ENCODE results near the gene UFD1. TPM values are rescaled to one million over a fixed set of nuclear protein-coding genes. Genes with fewer than 3 reads are reported as not detected.

UFD1 gene
- total and polyA plus RNA-seq, 9 of the 15 experiments (the other 6 are each of a cell fraction or from before 2014, with no cell fraction given): 238 to 645 (median 363) TPM

DNA sequence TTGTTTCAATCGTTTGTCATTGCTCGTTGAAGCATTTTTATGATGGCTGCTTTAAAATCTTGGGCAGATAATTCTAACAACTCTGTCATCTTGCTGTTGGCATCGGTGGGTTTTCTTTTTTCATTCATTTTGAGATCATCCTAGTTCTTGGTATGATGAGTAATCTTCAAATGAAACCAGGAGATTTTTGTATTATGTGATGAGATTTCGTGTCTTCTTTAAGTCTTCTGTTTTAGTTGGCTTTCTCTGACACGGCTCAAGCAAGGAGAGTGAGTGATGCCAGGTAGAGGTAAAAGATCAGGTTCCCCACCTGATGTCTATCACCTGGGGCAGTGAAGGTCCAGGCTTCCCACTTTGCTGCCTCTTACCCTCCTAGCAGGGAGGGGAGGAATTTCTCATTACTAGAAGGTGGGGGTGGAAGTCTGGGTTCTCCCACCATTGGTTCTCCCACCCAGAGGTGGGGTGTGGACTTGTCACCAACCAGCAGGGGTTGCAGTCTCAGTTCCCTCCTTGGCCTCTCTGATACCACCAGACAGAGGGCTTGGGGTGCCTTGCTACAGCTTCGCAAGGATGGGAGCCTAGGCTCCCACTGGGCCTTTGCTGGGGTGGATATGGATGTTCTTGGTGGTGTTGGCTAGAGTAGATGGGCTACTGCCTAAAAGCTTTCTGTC lies 13.6 kb upstream of the UFD1 start:
- in situ Hi-C loops (cut with MboI) (no loop called here), intact Hi-C loops (cut with micrococcal nuclease) (no loop called here)
- H3K27ac ChIP-seq (ENCODE audit: extremely low read depth, low read depth, low read length): no peak overlapping the region
- no peaks in the 10 kb centered on the region for H3K9me3 ChIP-seq (replicated peaks; ENCODE audit: control insufficient read depth, insufficient read depth, low read depth, low read length)
- no peaks in the 10 kb centered on the region for H3K9me1 ChIP-seq (ENCODE audit: control insufficient read depth, insufficient read depth, low read length)
- ChIA-PET POLR2A (interaction anchor here (0.6 to 7.8 kb wide), 4 partner anchors 9 to 310 kb away, joined by 3 to 95 read pairs (median 28); partner anchors contain the start of genes CDC45 and UFD1), CTCF (ENCODE audit: low intra/inter-chr PET ratio) (interaction anchor here (0.5 kb wide), 1 partner anchor 37 kb away, joined by 3 read pairs; no protein-coding TSS in a partner anchor)
- H3K4me1 ChIP-seq (replicated peaks in 1 of 2; ENCODE audit: control insufficient read depth in 2 of 2, insufficient read depth in 2 of 2, low read length in 2 of 2): no peaks in the 10 kb centered on the region; a peak in 2 of 5 replicates
- peak overlapping the region in 1 of 2 experiments; percentile 10; a peak in 1 of 4 replicates for H3K9ac ChIP-seq (ENCODE audit: insufficient read depth in 1 of 2, low read depth in 2 of 2, low read length in 2 of 2)
- H3K36me3 ChIP-seq (ENCODE audit: control insufficient read depth, insufficient read depth, low read length): peaks cover 97% of the 10 kb centered on the region
- H3K79me2 ChIP-seq (ENCODE audit: control insufficient read depth, insufficient read depth, low read length): peaks cover 22% of the 10 kb centered on the region
- DNase-seq (ENCODE audit: extremely low read depth in 1 of 4, low spot score in 3 of 4) (peak in 2 of 4 experiments; percentile 78 to 80), ATAC-seq (peak; percentile 11; the same call in 2 of the 3 replicates), FAIRE-seq (no peak)
- no TSS peak for BruUV-seq (replicated peaks)
- no peak overlapping the region for H3K4me3 ChIP-seq
- 84% methylated on average over 6 of the region's 6 CpGs for WGBS (ENCODE audit: insufficient coverage, low coverage, missing lambda C conversion rate)
- no peaks in the 10 kb centered on the region; the same call in 1 of the 2 replicates for H4K20me1 ChIP-seq (replicated peaks; ENCODE audit: control insufficient read depth, insufficient read depth, low read length)
- no peak overlapping the region for H3K4me2 ChIP-seq (ENCODE audit: insufficient read depth, low read length)
- no peaks in the 10 kb centered on the region for H3K27me3 ChIP-seq (ENCODE audit: control insufficient read depth in 2 of 2, insufficient read depth in 2 of 2, low read length in 2 of 2)
- H2AFZ ChIP-seq (ENCODE audit: low read depth, low read length): no peak overlapping the region
- TF ChIP-seq POLR2AphosphoS2 (IDR thresholded peaks at IDR 0.05; ENCODE audit: low read length): no peak
- TF ChIP-seq ZNF133 (CRISPR knock-in tag; IDR thresholded peaks at IDR 0.05): 0 out of 2 replicates have a peak, but pooled peaks have one; percentile 9
- TF ChIP-seq NCOR1 (IDR thresholded peaks at IDR 0.05): no peak
- TF ChIP-seq, protein P1, sequence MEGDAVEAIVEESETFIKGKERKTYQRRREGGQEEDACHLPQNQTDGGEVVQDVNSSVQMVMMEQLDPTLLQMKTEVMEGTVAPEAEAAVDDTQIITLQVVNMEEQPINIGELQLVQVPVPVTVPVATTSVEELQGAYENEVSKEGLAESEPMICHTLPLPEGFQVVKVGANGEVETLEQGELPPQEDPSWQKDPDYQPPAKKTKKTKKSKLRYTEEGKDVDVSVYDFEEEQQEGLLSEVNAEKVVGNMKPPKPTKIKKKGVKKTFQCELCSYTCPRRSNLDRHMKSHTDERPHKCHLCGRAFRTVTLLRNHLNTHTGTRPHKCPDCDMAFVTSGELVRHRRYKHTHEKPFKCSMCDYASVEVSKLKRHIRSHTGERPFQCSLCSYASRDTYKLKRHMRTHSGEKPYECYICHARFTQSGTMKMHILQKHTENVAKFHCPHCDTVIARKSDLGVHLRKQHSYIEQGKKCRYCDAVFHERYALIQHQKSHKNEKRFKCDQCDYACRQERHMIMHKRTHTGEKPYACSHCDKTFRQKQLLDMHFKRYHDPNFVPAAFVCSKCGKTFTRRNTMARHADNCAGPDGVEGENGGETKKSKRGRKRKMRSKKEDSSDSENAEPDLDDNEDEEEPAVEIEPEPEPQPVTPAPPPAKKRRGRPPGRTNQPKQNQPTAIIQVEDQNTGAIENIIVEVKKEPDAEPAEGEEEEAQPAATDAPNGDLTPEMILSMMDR (IDR thresholded peaks at IDR 0.05 in 2 of 3, conservative IDR thresholded peaks at IDR 0.05 in 1 of 3; ENCODE audit: insufficient read depth in 2 of 3, low read depth in 1 of 3, low read length in 3 of 3): 0 out of 6 replicates have a peak, but pooled peaks of 2 of the 3 experiments have one; percentile 7 to 19
- no peak for TF ChIP-seq ZNF140 (CRISPR knock-in tag; IDR thresholded peaks at IDR 0.05)
- TF ChIP-seq, protein P2, sequence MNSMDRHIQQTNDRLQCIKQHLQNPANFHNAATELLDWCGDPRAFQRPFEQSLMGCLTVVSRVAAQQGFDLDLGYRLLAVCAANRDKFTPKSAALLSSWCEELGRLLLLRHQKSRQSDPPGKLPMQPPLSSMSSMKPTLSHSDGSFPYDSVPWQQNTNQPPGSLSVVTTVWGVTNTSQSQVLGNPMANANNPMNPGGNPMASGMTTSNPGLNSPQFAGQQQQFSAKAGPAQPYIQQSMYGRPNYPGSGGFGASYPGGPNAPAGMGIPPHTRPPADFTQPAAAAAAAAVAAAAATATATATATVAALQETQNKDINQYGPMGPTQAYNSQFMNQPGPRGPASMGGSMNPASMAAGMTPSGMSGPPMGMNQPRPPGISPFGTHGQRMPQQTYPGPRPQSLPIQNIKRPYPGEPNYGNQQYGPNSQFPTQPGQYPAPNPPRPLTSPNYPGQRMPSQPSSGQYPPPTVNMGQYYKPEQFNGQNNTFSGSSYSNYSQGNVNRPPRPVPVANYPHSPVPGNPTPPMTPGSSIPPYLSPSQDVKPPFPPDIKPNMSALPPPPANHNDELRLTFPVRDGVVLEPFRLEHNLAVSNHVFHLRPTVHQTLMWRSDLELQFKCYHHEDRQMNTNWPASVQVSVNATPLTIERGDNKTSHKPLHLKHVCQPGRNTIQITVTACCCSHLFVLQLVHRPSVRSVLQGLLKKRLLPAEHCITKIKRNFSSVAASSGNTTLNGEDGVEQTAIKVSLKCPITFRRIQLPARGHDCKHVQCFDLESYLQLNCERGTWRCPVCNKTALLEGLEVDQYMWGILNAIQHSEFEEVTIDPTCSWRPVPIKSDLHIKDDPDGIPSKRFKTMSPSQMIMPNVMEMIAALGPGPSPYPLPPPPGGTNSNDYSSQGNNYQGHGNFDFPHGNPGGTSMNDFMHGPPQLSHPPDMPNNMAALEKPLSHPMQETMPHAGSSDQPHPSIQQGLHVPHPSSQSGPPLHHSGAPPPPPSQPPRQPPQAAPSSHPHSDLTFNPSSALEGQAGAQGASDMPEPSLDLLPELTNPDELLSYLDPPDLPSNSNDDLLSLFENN (IDR thresholded peaks at IDR 0.05; ENCODE audit: low read depth in 2 of 2, low read length in 2 of 2): peak in 1 of 2 experiments; percentile 27; a peak in 1 of 4 replicates
- TF ChIP-seq NR3C1 (CRISPR knock-in tag; IDR thresholded peaks at IDR 0.05): 0 out of 2 replicates have a peak, but pooled peaks have one; percentile 51
- TF ChIP-seq MYNN (IDR thresholded peaks at IDR 0.05): no peak
- 0 out of 2 replicates have a peak, but pooled peaks have one; percentile 16 for TF ChIP-seq MYNN (CRISPR knock-in tag; IDR thresholded peaks at IDR 0.05)
- no peak for TF ChIP-seq MCM3 (IDR thresholded peaks at IDR 0.05)
- no peak for TF ChIP-seq RHOXF2B (CRISPR knock-in tag; conservative IDR thresholded peaks at IDR 0.05)
- no peak for TF ChIP-seq STAT5A (IDR thresholded peaks at IDR 0.05; ENCODE audit: borderline replicate concordance, low read length)
- no peak for TF ChIP-seq TCF3 (CRISPR knock-in tag; IDR thresholded peaks at IDR 0.05)
- no peak for TF ChIP-seq NFE2 (IDR thresholded peaks at IDR 0.05; ENCODE audit: low read depth)
- TF ChIP-seq BACH1 (tag; IDR thresholded peaks at IDR 0.05): no peak
- TF ChIP-seq CREM (IDR thresholded peaks at IDR 0.05; ENCODE audit: low read depth): no peak
